Activated T-cell treated with anti-CD3 and anti-CD28 coated beads, Interleukin-2, amount 50 U/mL, for 72 hours (primary cell): Measurements from ENCODE around the gene ERICH2. TPM values are rescaled to one million over a fixed set of nuclear protein-coding genes. Genes with fewer than 3 reads are reported as not detected.
"Not testable (repeated sequence)": the region's sequence is repeated elsewhere in the genome, so short reads cannot be mapped to it uniquely, and the experiment has no call there.

Experiments
- ATAC-seq, 2 donors: fragments of 150-1000 bp; cut with Tn5 transposase; replicated peaks in 1 of 2; 2 replicates each; pipeline ENCODE4 v1.10.0; 2021; ENCODE audit warnings: moderate library complexity in 2 of 2, mild to moderate bottlenecking in 1 of 2
- DNase-seq, 2 donors: peaks; one replicate each; pipeline ENCODE4 v3.0.0; 2021 to 2022; ENCODE audit warnings: mixed read lengths in 1 of 2
- H3K27ac Mint-ChIP-seq: one replicate; pipeline ENCODE4 v1.8.0; 2022; ENCODE audit warnings: mild to moderate bottlenecking, moderate library complexity, mixed read lengths
- H3K27me3 Mint-ChIP-seq: one replicate; pipeline ENCODE4 v1.8.0; 2022; ENCODE audit warnings: low read depth, mixed read lengths
- H3K36me3 Mint-ChIP-seq, 2 donors: one replicate each; pipeline ENCODE4 v1.8.0; 2022; ENCODE audit warnings: mixed read lengths in 2 of 2, mild to moderate bottlenecking in 1 of 2; ENCODE audit not compliant: insufficient read depth in 2 of 2
- H3K4me1 Mint-ChIP-seq: one replicate; pipeline ENCODE4 v1.8.0; 2022; ENCODE audit warnings: low read depth, mixed read lengths
- H3K4me3 Mint-ChIP-seq, 2 donors: one replicate each; pipeline ENCODE4 v1.8.0; 2022; ENCODE audit warnings: mild to moderate bottlenecking in 2 of 2, mixed read lengths in 2 of 2, moderate library complexity in 2 of 2
- H3K9me3 Mint-ChIP-seq, 2 donors: one replicate each; pipeline ENCODE4 v1.8.0; 2022; ENCODE audit warnings: mixed read lengths in 2 of 2
- total RNA-seq, 2 donors: library from RNA; stranded (reverse); gene quantifications; one replicate each; pipeline ENCODE4 v1.2.3, GENCODE V29; 2022

The ERICH2 gene
- total RNA-seq = under 1 TPM; 0.46 to 0.58 TPM

GRCh38 chr2:170770008-170770605 lies at the start of gene ERICH2:
ERICH2 (plus strand) TSS chr2:170770378; CDS start chr2:170770682, 304 bp downstream.
- Mint-ChIP-seq H3K27ac (no peak within 1 kb of the TSS), H3K4me1 (peaks cover 16% of the 10 kb centered on the region), H3K4me3 (peak within 1 kb of the TSS; percentile 88 to 92), H3K9me3 (no peaks in the 10 kb centered on the region), H3K27me3 (peaks cover 12% of the 10 kb centered on the region), H3K36me3 (no peaks in the 10 kb centered on the region)
- peak; percentile 54 to 56 for DNase-seq
- peak; percentile 62 to 66 for ATAC-seq

- no peak for DNase-seq
- Mint-ChIP-seq H3K36me3 (no peaks in the 10 kb centered on the region), H3K27ac (no peak overlapping the region), H3K4me3 (no peak overlapping the region), H3K9me3 (no peaks in the 10 kb centered on the region), H3K4me1 (peaks cover 14% of the 10 kb centered on the region), H3K27me3 (peaks cover 44% of the 10 kb centered on the region)
- ATAC-seq = no peak
Observed at GRCh38 chr2:170721678-170722077, 48.5 kb upstream of the ERICH2 start.

- peaks cover 9% of the 10 kb centered on the region for H3K4me1 Mint-ChIP-seq
- H3K27me3 Mint-ChIP-seq = peaks cover 40% of the 10 kb centered on the region
- ATAC-seq (no peak), DNase-seq (no peak)
- H3K9me3 Mint-ChIP-seq = no peaks in the 10 kb centered on the region
- no peaks in the 10 kb centered on the region for H3K36me3 Mint-ChIP-seq
- no peak overlapping the region for H3K4me3 Mint-ChIP-seq
- H3K27ac Mint-ChIP-seq = no peak overlapping the region
Observed at GRCh38 chr2:170722301-170722700, 47.9 kb upstream of the ERICH2 start.

- no peak overlapping the region for H3K27ac Mint-ChIP-seq
- no peaks in the 10 kb centered on the region for H3K4me1 Mint-ChIP-seq
- H3K27me3 Mint-ChIP-seq = peaks cover 38% of the 10 kb centered on the region
- no peak for ATAC-seq
- no peaks in the 10 kb centered on the region for H3K36me3 Mint-ChIP-seq
- no peak overlapping the region for H3K4me3 Mint-ChIP-seq
- no peaks in the 10 kb centered on the region for H3K9me3 Mint-ChIP-seq
- DNase-seq = no peak
Observed at GRCh38 chr2:170723446-170723958, 46.7 kb upstream of the ERICH2 start.

GRCh38 chr2:170733798-170734600 lies 36.2 kb upstream of the ERICH2 start:
- Mint-ChIP-seq H3K36me3 (no peaks in the 10 kb centered on the region), H3K9me3 (no peaks in the 10 kb centered on the region), H3K4me1 (no peaks in the 10 kb centered on the region), H3K27ac (no peak overlapping the region), H3K27me3 (peaks cover 31% of the 10 kb centered on the region), H3K4me3 (no peak overlapping the region)
- DNase-seq = no peak
- no peak for ATAC-seq

- not testable (repeated sequence) for ATAC-seq, H3K9me3 Mint-ChIP-seq, H3K4me3 Mint-ChIP-seq, H3K4me1 Mint-ChIP-seq, H3K27ac Mint-ChIP-seq, DNase-seq, H3K36me3 Mint-ChIP-seq
- peaks cover 31% of the 10 kb centered on the region for H3K27me3 Mint-ChIP-seq
Observed at GRCh38 chr2:170734601-170735000, 35.6 kb upstream of the ERICH2 start.

GRCh38 chr2:170736628-170737027 lies 33.5 kb upstream of the ERICH2 start:
- Mint-ChIP-seq H3K9me3 (no peaks in the 10 kb centered on the region), H3K4me1 (no peaks in the 10 kb centered on the region), H3K36me3 (no peaks in the 10 kb centered on the region), H3K4me3 (no peak overlapping the region), H3K27ac (no peak overlapping the region), H3K27me3 (peaks cover 31% of the 10 kb centered on the region)
- no peak for ATAC-seq
- DNase-seq = no peak

GRCh38 chr2:170737406-170737805 lies 32.8 kb upstream of the ERICH2 start:
- Mint-ChIP-seq H3K27me3 (peaks cover 28% of the 10 kb centered on the region), H3K9me3 (no peaks in the 10 kb centered on the region), H3K4me1 (no peaks in the 10 kb centered on the region), H3K4me3 (no peak overlapping the region), H3K36me3 (no peaks in the 10 kb centered on the region), H3K27ac (no peak overlapping the region)
- ATAC-seq (no peak), DNase-seq (no peak)

- Mint-ChIP-seq H3K27me3 (peaks cover 25% of the 10 kb centered on the region), H3K4me1 (no peaks in the 10 kb centered on the region), H3K4me3 (no peak overlapping the region), H3K36me3 (no peaks in the 10 kb centered on the region), H3K27ac (no peak overlapping the region), H3K9me3 (no peaks in the 10 kb centered on the region)
- DNase-seq = no peak
- no peak for ATAC-seq
Observed at GRCh38 chr2:170737821-170738220, 32.4 kb upstream of the ERICH2 start.

GRCh38 chr2:170739048-170739447 lies 31.1 kb upstream of the ERICH2 start:
- no peak for DNase-seq
- Mint-ChIP-seq H3K4me3 (no peak overlapping the region), H3K27me3 (peaks cover 20% of the 10 kb centered on the region), H3K9me3 (no peaks in the 10 kb centered on the region), H3K36me3 (no peaks in the 10 kb centered on the region), H3K27ac (no peak overlapping the region), H3K4me1 (no peaks in the 10 kb centered on the region)
- no peak for ATAC-seq

GRCh38 chr2:170739507-170740046 lies 30.6 kb upstream of the ERICH2 start:
- DNase-seq (no peak), ATAC-seq (no peak)
- H3K4me3 Mint-ChIP-seq = no peak overlapping the region
- H3K9me3 Mint-ChIP-seq = no peaks in the 10 kb centered on the region
- H3K36me3 Mint-ChIP-seq = no peaks in the 10 kb centered on the region
- H3K27me3 Mint-ChIP-seq = peaks cover 23% of the 10 kb centered on the region
- no peaks in the 10 kb centered on the region for H3K4me1 Mint-ChIP-seq
- no peak overlapping the region for H3K27ac Mint-ChIP-seq

GRCh38 chr2:170740660-170741059 lies 29.5 kb upstream of the ERICH2 start:
- Mint-ChIP-seq H3K4me1 (no peaks in the 10 kb centered on the region), H3K27me3 (peaks cover 30% of the 10 kb centered on the region), H3K9me3 (no peaks in the 10 kb centered on the region), H3K36me3 (no peaks in the 10 kb centered on the region), H3K4me3 (no peak overlapping the region), H3K27ac (no peak overlapping the region)
- ATAC-seq (no peak), DNase-seq (no peak)

GRCh38 chr2:170742000-170742399 lies 28.2 kb upstream of the ERICH2 start:
- no peak overlapping the region for H3K4me3 Mint-ChIP-seq
- DNase-seq (no peak), ATAC-seq (no peak)
- peaks cover 19% of the 10 kb centered on the region for H3K27me3 Mint-ChIP-seq
- H3K27ac Mint-ChIP-seq = no peak overlapping the region
- H3K9me3 Mint-ChIP-seq = no peaks in the 10 kb centered on the region
- no peaks in the 10 kb centered on the region for H3K36me3 Mint-ChIP-seq
- H3K4me1 Mint-ChIP-seq = no peaks in the 10 kb centered on the region
